Mucosa of descending colon (tissue), 3 donors: ENCODE measurements around the gene ATXN7. TPM values are rescaled to one million over a fixed set of nuclear protein-coding genes. Genes with fewer than 3 reads are reported as not detected.

Source experiments
- ATAC-seq: fragments of 200-7000 bp; cut with Tn5 transposase; one replicate; pipeline ENCODE4 v1.9.1; 2020; ENCODE audit warnings: mild to moderate bottlenecking, moderate library complexity
- DNase-seq, 3 donors: peaks; one replicate each; pipeline ENCODE4 v3.0.0-alpha.2; 2020
- H3K36me3 ChIP-seq: fragments of 200-600 bp; one replicate; pipeline ENCODE4 v1.8.0; 2021; ENCODE audit warnings: low read depth, mild to moderate bottlenecking
- H3K4me1 ChIP-seq: fragments of 200-600 bp; one replicate; pipeline ENCODE4 v1.8.0; 2021; ENCODE audit warnings: low read depth, mild to moderate bottlenecking
- H3K4me3 ChIP-seq: fragments of 200-600 bp; one replicate; pipeline ENCODE4 v1.8.0; 2021; ENCODE audit warnings: mild to moderate bottlenecking
- H3K9me3 ChIP-seq: fragments of 200-600 bp; one replicate; pipeline ENCODE4 v1.8.0; 2021; ENCODE audit warnings: mild to moderate bottlenecking
- intact Hi-C, 2 donors: fragments of 100-400 bp; cut with DNase I in 1 of 2; cut with micrococcal nuclease in 1 of 2; formaldehyde crosslinking; loops; one replicate each; pipeline versions ENCODE4 v1.11.0 to v1.11.1; 2022; cut with DNase I, micrococcal nuclease
- total RNA-seq, 3 donors: library from RNA; stranded (reverse); fragmentation: NEBNext Ultra II Directional in 2 of 3; extraction: Animal tissue kit (Norgen Biotek cat#: 25700) in 2 of 3; gene quantifications; one replicate each; pipeline versions ENCODE4 v1.2.1 to v1.2.4, GENCODE V29; 2021 to 2023
- TF ChIP-seq, protein P1 (sequence below): fragments of 200-600 bp; IDR thresholded peaks from one replicate; pipeline ENCODE4 v1.8.0; 2022; ENCODE audit warnings: antibody characterized with exemption, mild to moderate bottlenecking
- donor health status: DM: no; HTN: no; CAD: no; lungs with moderate emphysema.
- donor health status: DM: no; HTN: no; CAD: no.
- donor health status: DM: no; HTN: yes; CAD: no.

ATXN7 gene
- total RNA-seq, 3 donors from 2014 or later: 41.2 to 57.4 (median 41.5) TPM

DNA sequence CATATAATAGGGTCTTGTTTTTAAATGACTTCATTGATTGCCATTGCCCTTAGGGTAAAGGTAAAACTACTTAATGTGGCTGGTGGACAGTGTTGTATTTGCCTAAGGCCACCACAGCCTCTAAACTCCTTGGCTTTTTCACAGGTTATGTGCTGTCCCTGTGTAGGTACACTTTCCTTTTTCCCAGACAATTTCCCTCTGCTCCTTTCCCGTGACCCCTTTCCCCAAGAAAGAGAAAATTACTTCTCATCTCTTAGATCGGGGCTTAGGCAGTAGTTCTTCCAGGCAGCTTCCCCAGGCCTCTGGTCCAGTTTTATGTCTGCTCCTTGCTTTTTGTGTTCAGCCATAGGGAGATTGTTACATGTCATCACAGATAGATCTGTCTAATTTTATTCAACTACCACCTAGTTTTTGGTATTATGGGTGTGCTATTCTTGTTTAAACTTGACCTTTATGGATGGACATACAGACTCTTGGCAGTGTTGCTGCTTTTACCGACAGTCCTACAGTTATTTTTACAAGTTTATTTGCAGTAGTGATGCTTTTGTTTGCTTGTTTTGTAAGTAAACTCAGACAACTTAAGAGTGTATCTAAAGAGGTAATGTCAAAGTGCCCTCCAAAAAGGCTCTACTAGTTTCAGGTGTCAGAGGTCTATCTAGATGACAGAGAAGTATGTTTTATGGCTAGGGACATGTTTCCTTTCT is 69.0 kb downstream of the ATXN7 start:
- H3K4me3 ChIP-seq: no peak overlapping the region
- no peaks in the 10 kb centered on the region for H3K9me3 ChIP-seq
- no peak for DNase-seq
- intact Hi-C loops: no loop called here
- ATAC-seq: no peak
- no peaks in the 10 kb centered on the region for H3K36me3 ChIP-seq
- H3K4me1 ChIP-seq: peaks cover 13% of the 10 kb centered on the region
- TF ChIP-seq, protein P1, sequence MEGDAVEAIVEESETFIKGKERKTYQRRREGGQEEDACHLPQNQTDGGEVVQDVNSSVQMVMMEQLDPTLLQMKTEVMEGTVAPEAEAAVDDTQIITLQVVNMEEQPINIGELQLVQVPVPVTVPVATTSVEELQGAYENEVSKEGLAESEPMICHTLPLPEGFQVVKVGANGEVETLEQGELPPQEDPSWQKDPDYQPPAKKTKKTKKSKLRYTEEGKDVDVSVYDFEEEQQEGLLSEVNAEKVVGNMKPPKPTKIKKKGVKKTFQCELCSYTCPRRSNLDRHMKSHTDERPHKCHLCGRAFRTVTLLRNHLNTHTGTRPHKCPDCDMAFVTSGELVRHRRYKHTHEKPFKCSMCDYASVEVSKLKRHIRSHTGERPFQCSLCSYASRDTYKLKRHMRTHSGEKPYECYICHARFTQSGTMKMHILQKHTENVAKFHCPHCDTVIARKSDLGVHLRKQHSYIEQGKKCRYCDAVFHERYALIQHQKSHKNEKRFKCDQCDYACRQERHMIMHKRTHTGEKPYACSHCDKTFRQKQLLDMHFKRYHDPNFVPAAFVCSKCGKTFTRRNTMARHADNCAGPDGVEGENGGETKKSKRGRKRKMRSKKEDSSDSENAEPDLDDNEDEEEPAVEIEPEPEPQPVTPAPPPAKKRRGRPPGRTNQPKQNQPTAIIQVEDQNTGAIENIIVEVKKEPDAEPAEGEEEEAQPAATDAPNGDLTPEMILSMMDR: no peak

- DNase-seq (no peak), ATAC-seq (no peak)
- H3K4me3 ChIP-seq: no peak overlapping the region
- no peaks in the 10 kb centered on the region for H3K36me3 ChIP-seq
- no peaks in the 10 kb centered on the region for H3K9me3 ChIP-seq
- intact Hi-C loops: no loop called here
- H3K4me1 ChIP-seq: peaks cover 21% of the 10 kb centered on the region
- TF ChIP-seq, protein P1: no peak
Measured at GRCh38 chr3:63933459-63933858, 69.8 kb downstream of the ATXN7 start.

- peaks cover 22% of the 10 kb centered on the region for H3K4me1 ChIP-seq
- peak; percentile 8 for ATAC-seq
Measured at GRCh38 chr3:63934041-63934866, 70.6 kb downstream of the ATXN7 start.

GRCh38 chr3:63936925-63937324 is 73.3 kb downstream of the ATXN7 start:
- DNase-seq: no peak
- TF ChIP-seq, protein P1: no peak
- intact Hi-C loops: no loop called here
- Histone ChIP-seq H3K9me3 (no peaks in the 10 kb centered on the region), H3K36me3 (no peaks in the 10 kb centered on the region), H3K4me1 (peaks cover 22% of the 10 kb centered on the region), H3K4me3 (no peak overlapping the region)
- ATAC-seq: no peak

More at GRCh38 chr3:63934041-63934866, 70.6 kb downstream of the ATXN7 start:
- TF ChIP-seq, protein P1: no peak
- Histone ChIP-seq H3K4me3 (no peak overlapping the region), H3K9me3 (no peaks in the 10 kb centered on the region), H3K36me3 (no peaks in the 10 kb centered on the region)
- no peak for DNase-seq
- intact Hi-C loops: no loop called here

GRCh38 chr3:63937661-63938651 is 74.3 kb downstream of the ATXN7 start:
- Histone ChIP-seq H3K36me3 (no peaks in the 10 kb centered on the region), H3K4me1 (peaks cover 22% of the 10 kb centered on the region), H3K9me3 (no peaks in the 10 kb centered on the region), H3K4me3 (no peak overlapping the region)
- TF ChIP-seq, protein P1: no peak
- no peak for DNase-seq
- peak; percentile 87 for ATAC-seq
- intact Hi-C loops: no loop called here
